HG02588 (cell line): ENCODE measurements around the gene ARHGAP22.

ENCODE experiments used
- ATAC-seq: cut with Tn5 transposase; IDR thresholded peaks from one replicate; pipeline ENCODE4 v1.9.1; 2021; ENCODE audit warnings: mild to moderate bottlenecking, moderate library complexity; ENCODE audit not compliant: unreplicated experiment

The ARHGAP22 gene

GRCh38 chr10:48607356-48608278, 2.7 kb upstream of the ARHGAP22 start:
- ATAC-seq: no peak

- ATAC-seq: no peak
These were observed 1.9 kb upstream of the ARHGAP22 start for GRCh38 chr10:48606530-48607355.

GRCh38 chr10:48605786-48606529, 1.1 kb upstream of the ARHGAP22 start:
- no peak for ATAC-seq

- no peak for ATAC-seq
These were observed 558 bp downstream of the ARHGAP22 start for GRCh38 chr10:48604039-48604990.

- ATAC-seq: no peak
These were observed 1.3 kb downstream of the ARHGAP22 start for GRCh38 chr10:48603421-48604038.

GRCh38 chr10:48602401-48603135, 2.3 kb downstream of the ARHGAP22 start:
- no peak for ATAC-seq

- ATAC-seq: no peak
These were observed 3.1 kb downstream of the ARHGAP22 start for GRCh38 chr10:48601789-48602188.

- no peak for ATAC-seq
These were observed 4.0 kb downstream of the ARHGAP22 start for GRCh38 chr10:48600645-48601505.

GRCh38 chr10:48599830-48600134, 5.1 kb downstream of the ARHGAP22 start:
- ATAC-seq: no peak

- ATAC-seq: no peak
These were observed 5.7 kb downstream of the ARHGAP22 start for GRCh38 chr10:48598936-48599829.

- ATAC-seq: no peak
These were observed 6.5 kb downstream of the ARHGAP22 start for GRCh38 chr10:48598243-48598935.

- ATAC-seq: no peak
These were observed 9.3 kb downstream of the ARHGAP22 start for GRCh38 chr10:48595539-48595932.

- ATAC-seq: no peak
These were observed 9.9 kb downstream of the ARHGAP22 start for GRCh38 chr10:48594803-48595538.

- no peak for ATAC-seq
These were observed 10.5 kb downstream of the ARHGAP22 start for GRCh38 chr10:48594371-48594770.

GRCh38 chr10:48592346-48592745, 12.5 kb downstream of the ARHGAP22 start:
- ATAC-seq: no peak

GRCh38 chr10:48590945-48591344, 13.9 kb downstream of the ARHGAP22 start:
- ATAC-seq: no peak
